ENCODE data around the gene RABGAP1L.

DNA sequence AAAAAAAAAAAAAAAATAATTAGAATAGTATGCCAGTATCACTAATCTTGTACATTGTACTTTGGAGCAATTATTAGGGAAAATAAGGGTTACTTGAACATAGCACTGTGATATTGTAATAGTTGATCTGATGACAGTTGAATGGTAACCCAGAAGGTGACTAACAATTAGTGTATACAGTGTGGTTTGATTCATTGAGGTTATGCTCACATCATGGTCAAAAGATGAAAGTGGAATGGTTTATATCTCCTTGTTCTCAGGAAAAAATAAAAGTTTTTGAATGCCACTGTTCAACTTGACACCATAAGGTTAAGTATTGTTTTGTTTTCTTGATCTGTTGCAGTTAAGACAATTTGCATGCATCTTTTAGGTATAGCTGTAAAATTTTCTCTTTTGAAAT lies 375.5 kb downstream of the RABGAP1L start:
- TF ChIP-seq, protein P1, sequence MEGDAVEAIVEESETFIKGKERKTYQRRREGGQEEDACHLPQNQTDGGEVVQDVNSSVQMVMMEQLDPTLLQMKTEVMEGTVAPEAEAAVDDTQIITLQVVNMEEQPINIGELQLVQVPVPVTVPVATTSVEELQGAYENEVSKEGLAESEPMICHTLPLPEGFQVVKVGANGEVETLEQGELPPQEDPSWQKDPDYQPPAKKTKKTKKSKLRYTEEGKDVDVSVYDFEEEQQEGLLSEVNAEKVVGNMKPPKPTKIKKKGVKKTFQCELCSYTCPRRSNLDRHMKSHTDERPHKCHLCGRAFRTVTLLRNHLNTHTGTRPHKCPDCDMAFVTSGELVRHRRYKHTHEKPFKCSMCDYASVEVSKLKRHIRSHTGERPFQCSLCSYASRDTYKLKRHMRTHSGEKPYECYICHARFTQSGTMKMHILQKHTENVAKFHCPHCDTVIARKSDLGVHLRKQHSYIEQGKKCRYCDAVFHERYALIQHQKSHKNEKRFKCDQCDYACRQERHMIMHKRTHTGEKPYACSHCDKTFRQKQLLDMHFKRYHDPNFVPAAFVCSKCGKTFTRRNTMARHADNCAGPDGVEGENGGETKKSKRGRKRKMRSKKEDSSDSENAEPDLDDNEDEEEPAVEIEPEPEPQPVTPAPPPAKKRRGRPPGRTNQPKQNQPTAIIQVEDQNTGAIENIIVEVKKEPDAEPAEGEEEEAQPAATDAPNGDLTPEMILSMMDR (conservative IDR thresholded peaks at IDR 0.05), result no peak
- TF ChIP-seq ZFX (IDR thresholded peaks at IDR 0.05), result no peak

Measured in C4-2B (cell line).